Activated T-helper 9 cell treated with anti-CD3 and anti-CD28 coated beads, Interleukin-2, amount 50 U/mL, for 16 hours (primary cell): ENCODE results near the gene KEAP1.
"Not testable (repeated sequence)": the region's sequence is repeated elsewhere in the genome, so short reads cannot be mapped to it uniquely, and the experiment has no call there.

ENCODE experiments used
- DNase-seq: peaks from one replicate; pipeline ENCODE4 v3.0.0-alpha.2; 2020; ENCODE audit warnings: low read depth

Gene KEAP1

GRCh38 chr19:10497371-10497770, 5.8 kb downstream of the KEAP1 start:
- DNase-seq = no peak

- DNase-seq = no peak
Observed at GRCh38 chr19:10491472-10492047, 11.6 kb downstream of the KEAP1 start.

- no peak for DNase-seq
Observed at GRCh38 chr19:10486551-10486950, 16.6 kb downstream of the KEAP1 start.

GRCh38 chr19:10478903-10479384, 24.2 kb downstream of the KEAP1 start:
- peak; percentile 84 for DNase-seq

GRCh38 chr19:10478476-10478875, 24.7 kb downstream of the KEAP1 start:
- DNase-seq = no peak

- no peak for DNase-seq
Observed at GRCh38 chr19:10474962-10475451, 28.1 kb downstream of the KEAP1 start.

GRCh38 chr19:10473192-10473591, 30.0 kb downstream of the KEAP1 start:
- DNase-seq = no peak

- DNase-seq = no peak
Observed at GRCh38 chr19:10471909-10472308, 31.2 kb downstream of the KEAP1 start.

GRCh38 chr19:10468133-10468532, 35.0 kb downstream of the KEAP1 start:
- no peak for DNase-seq

- DNase-seq = no peak
Observed at GRCh38 chr19:10467104-10467706, 36.0 kb downstream of the KEAP1 start.

GRCh38 chr19:10464456-10464855, 38.7 kb downstream of the KEAP1 start:
- no peak for DNase-seq

GRCh38 chr19:10462557-10462956, 40.6 kb downstream of the KEAP1 start:
- DNase-seq = no peak

- not testable (repeated sequence) for DNase-seq
Observed at GRCh38 chr19:10462042-10462441, 41.1 kb downstream of the KEAP1 start.

GRCh38 chr19:10461047-10461949, 41.9 kb downstream of the KEAP1 start:
- DNase-seq = peak; percentile 81

GRCh38 chr19:10460714-10461046, 42.5 kb downstream of the KEAP1 start:
- no peak for DNase-seq

GRCh38 chr19:10458733-10459132, 44.4 kb downstream of the KEAP1 start:
- not testable (repeated sequence) for DNase-seq

- no peak for DNase-seq
Observed at GRCh38 chr19:10454267-10454666, 48.9 kb downstream of the KEAP1 start.

- no peak for DNase-seq
Observed at GRCh38 chr19:10453852-10454251, 49.3 kb downstream of the KEAP1 start.

GRCh38 chr19:10452726-10453618, 50.2 kb downstream of the KEAP1 start:
- no peak for DNase-seq

- no peak for DNase-seq
Observed at GRCh38 chr19:10450853-10451609, 52.1 kb downstream of the KEAP1 start.

GRCh38 chr19:10450191-10450852, 52.8 kb downstream of the KEAP1 start:
- DNase-seq = no peak
